Measurements from ENCODE around the gene IL15RA.
A peak's percentile ranks its signal among the peaks of the same experiment; 100 is the strongest.

IL15RA gene

GRCh38 chr10:5977471-5978229, at the start of gene IL15RA:
Gene IL15RA, minus strand, starts transcription at chr10:5977543. Its CDS starts 51 bp downstream, at chr10:5977492.
- DNase-seq (ENCODE audit: extremely low spot score, insufficient read length, low read depth) (peak; percentile 75), FAIRE-seq (peak; percentile 66)

GRCh38 chr10:6025683-6026255, 48.4 kb upstream of the IL15RA start:
- no peak for DNase-seq (ENCODE audit: extremely low spot score, insufficient read length, low read depth)
- FAIRE-seq, result no peak

GRCh38 chr10:6024334-6024682, 47.0 kb upstream of the IL15RA start:
- no peak for DNase-seq (ENCODE audit: extremely low spot score, insufficient read length, low read depth)
- no peak for FAIRE-seq

GRCh38 chr10:6023661-6024333, 46.5 kb upstream of the IL15RA start:
- FAIRE-seq, result no peak

GRCh38 chr10:6022660-6023059, 45.3 kb upstream of the IL15RA start:
- DNase-seq (ENCODE audit: extremely low spot score, insufficient read length, low read depth) (no peak), FAIRE-seq (no peak)

More at GRCh38 chr10:6023661-6024333, 46.5 kb upstream of the IL15RA start:
- DNase-seq (ENCODE audit: extremely low spot score, insufficient read length, low read depth), result no peak

GRCh38 chr10:6020826-6021225, 43.5 kb upstream of the IL15RA start:
- DNase-seq (ENCODE audit: extremely low spot score, insufficient read length, low read depth), result no peak
- no peak for FAIRE-seq

- DNase-seq (ENCODE audit: extremely low spot score, insufficient read length, low read depth) (no peak), FAIRE-seq (no peak)
These were observed 42.5 kb upstream of the IL15RA start for GRCh38 chr10:6019796-6020195.

GRCh38 chr10:6019010-6019782, 41.9 kb upstream of the IL15RA start:
- DNase-seq (ENCODE audit: extremely low spot score, insufficient read length, low read depth), result no peak
- FAIRE-seq, result no peak

- no peak for DNase-seq (ENCODE audit: extremely low spot score, insufficient read length, low read depth)
- no peak for FAIRE-seq
These were observed 41.1 kb upstream of the IL15RA start for GRCh38 chr10:6018422-6018821.

- FAIRE-seq (no peak), DNase-seq (ENCODE audit: extremely low spot score, insufficient read length, low read depth) (no peak)
These were observed 40.5 kb upstream of the IL15RA start for GRCh38 chr10:6017781-6018354.

GRCh38 chr10:6014241-6014761, 37.0 kb upstream of the IL15RA start:
- DNase-seq (ENCODE audit: extremely low spot score, insufficient read length, low read depth), result peak; percentile 43

GRCh38 chr10:6013413-6014192, 36.3 kb upstream of the IL15RA start:
- FAIRE-seq (no peak), DNase-seq (ENCODE audit: extremely low spot score, insufficient read length, low read depth) (no peak)

More at GRCh38 chr10:6014241-6014761, 37.0 kb upstream of the IL15RA start:
- FAIRE-seq, result peak; percentile 70

GRCh38 chr10:6012121-6012905, 35.0 kb upstream of the IL15RA start:
- DNase-seq (ENCODE audit: extremely low spot score, insufficient read length, low read depth), result no peak
- FAIRE-seq, result no peak

- FAIRE-seq, result no peak
These were observed 34.2 kb upstream of the IL15RA start for GRCh38 chr10:6011558-6011957.

GRCh38 chr10:6010569-6010968, 33.2 kb upstream of the IL15RA start:
- DNase-seq (ENCODE audit: extremely low spot score, insufficient read length, low read depth) (no peak), FAIRE-seq (no peak)

More at GRCh38 chr10:6011558-6011957, 34.2 kb upstream of the IL15RA start:
- no peak for DNase-seq (ENCODE audit: extremely low spot score, insufficient read length, low read depth)

GRCh38 chr10:6009961-6010360, 32.6 kb upstream of the IL15RA start:
- no peak for FAIRE-seq
- no peak for DNase-seq (ENCODE audit: extremely low spot score, insufficient read length, low read depth)

GRCh38 chr10:6009150-6009549, 31.8 kb upstream of the IL15RA start:
- DNase-seq (ENCODE audit: extremely low spot score, insufficient read length, low read depth), result no peak
- no peak for FAIRE-seq

GRCh38 chr10:6008497-6009142, 31.3 kb upstream of the IL15RA start:
- no peak for DNase-seq (ENCODE audit: extremely low spot score, insufficient read length, low read depth)
- FAIRE-seq, result no peak

Data from GM18507 (cell line).